Gastrocnemius medialis (tissue), 4 donors: ENCODE results near the gene BCL2L14.

Experiments
- CTCF ChIP-seq, 5 experiments: fragments of 450-650 bp in 3 of 5; fragments of 200-600 bp in 2 of 5; sonication (generic) in 2 of 5; IDR thresholded peaks in 4 of 5; conservative IDR thresholded peaks in 1 of 5; 1 replicate in 4 of 5; 2 replicates in 1 of 5; pipeline ENCODE4 v1.5.1; 2016 to 2019; ENCODE audit warnings: antibody characterized with exemption in 5 of 5, mild to moderate bottlenecking in 3 of 5, moderate library complexity in 3 of 5
- POLR2A ChIP-seq, 2 donors: fragments of 450-650 bp; IDR thresholded peaks; one replicate each; pipeline ENCODE4 v1.6.1; 2017; ENCODE audit warnings: antibody characterized with exemption in 2 of 2, mild to moderate bottlenecking in 2 of 2, moderate library complexity in 2 of 2

- TF ChIP-seq CTCF (IDR thresholded peaks at IDR 0.05 in 4 of 5, conservative IDR thresholded peaks at IDR 0.05 in 1 of 5) (no peak), POLR2A (IDR thresholded peaks at IDR 0.05) (no peak)
These were observed at the start of gene BCL2L14 for GRCh38 chr12:12070674-12071656.
